NCI-H2081 (cell line): ENCODE measurements around the gene NIPBL.
"Not testable (repeated sequence)": the region's sequence is repeated elsewhere in the genome, so short reads cannot be mapped to it uniquely, and the experiment has no call there.

ENCODE experiments used
- DNase-seq, 2 experiments: peaks; one replicate each; lab custom pipeline; 2025; lab: John Stamatoyannopoulos, UW

Gene NIPBL

GRCh38 chr5:36945687-36946086, 69.1 kb downstream of the NIPBL start:
- no peak for DNase-seq

GRCh38 chr5:36946101-36946500, 69.5 kb downstream of the NIPBL start:
- no peak for DNase-seq

- DNase-seq, result no peak
Observed at GRCh38 chr5:36948041-36948440, 71.5 kb downstream of the NIPBL start.

- DNase-seq, result no peak
Observed at GRCh38 chr5:36948650-36949049, 72.1 kb downstream of the NIPBL start.

GRCh38 chr5:36949593-36949992, 73.0 kb downstream of the NIPBL start:
- no peak for DNase-seq

GRCh38 chr5:36950586-36951457, 74.3 kb downstream of the NIPBL start:
- no peak for DNase-seq

GRCh38 chr5:36953043-36953442, 76.5 kb downstream of the NIPBL start:
- DNase-seq, result no peak

- no peak for DNase-seq
Observed at GRCh38 chr5:36957953-36958537, 81.5 kb downstream of the NIPBL start.

GRCh38 chr5:36958612-36959011, 82.0 kb downstream of the NIPBL start:
- no peak for DNase-seq

GRCh38 chr5:36965179-36965578, 88.6 kb downstream of the NIPBL start:
- no peak for DNase-seq

- DNase-seq, result no peak
Observed at GRCh38 chr5:36969700-36970395, 93.3 kb downstream of the NIPBL start.

GRCh38 chr5:36978196-36978595, 101.6 kb downstream of the NIPBL start:
- DNase-seq, result no peak

- no peak for DNase-seq
Observed at GRCh38 chr5:36982146-36982545, 105.6 kb downstream of the NIPBL start.

- no peak for DNase-seq
Observed at GRCh38 chr5:36985387-36985786, 108.8 kb downstream of the NIPBL start.

- no peak for DNase-seq
Observed at GRCh38 chr5:36988396-36988795, 111.8 kb downstream of the NIPBL start.

GRCh38 chr5:36998578-36998977, 122.0 kb downstream of the NIPBL start:
- no peak for DNase-seq

- DNase-seq, result no peak
Observed at GRCh38 chr5:37002176-37002751, 125.7 kb downstream of the NIPBL start.

GRCh38 chr5:37005252-37005651, 128.7 kb downstream of the NIPBL start:
- no peak for DNase-seq

GRCh38 chr5:37005946-37006540, 129.5 kb downstream of the NIPBL start:
- peak; percentile 24 to 52 for DNase-seq

- DNase-seq, result not testable (repeated sequence)
Observed at GRCh38 chr5:37013181-37013580, 136.6 kb downstream of the NIPBL start.

GRCh38 chr5:37014321-37014720, 137.8 kb downstream of the NIPBL start:
- no peak for DNase-seq
